ENCODE results near the gene COX4I1. TPM values are rescaled to one million over a fixed set of nuclear protein-coding genes. Genes with fewer than 3 reads are reported as not detected.
A peak's percentile ranks its signal among the peaks of the same experiment; 100 is the strongest.

The COX4I1 gene
- total and polyA plus RNA-seq, 9 of the 15 experiments (the other 6 are each of a cell fraction or from before 2014, with no cell fraction given), result 651 to 2,356 (median 1,032) TPM

- TF ChIP-seq CTCFL (IDR thresholded peaks at IDR 0.05; ENCODE audit: borderline replicate concordance, insufficient read depth, low read depth, low read length, poor library complexity, severe bottlenecking) (peak; percentile 79), ZNF12 (CRISPR knock-in tag; IDR thresholded peaks at IDR 0.05) (no peak), HDAC2 (IDR thresholded peaks at IDR 0.05) (no peak), COPS2 (conservative IDR thresholded peaks at IDR 0.05) (no peak), CBX2 (IDR thresholded peaks at IDR 0.05; ENCODE audit: insufficient read depth, low read length, poor library complexity, severe bottlenecking) (no peak), JUND (IDR thresholded peaks at IDR 0.05; ENCODE audit: borderline replicate concordance, low read depth, low read length) (peak; percentile 9; the same call in 1 of the 2 replicates), JUND (tag; IDR thresholded peaks at IDR 0.05; ENCODE audit: borderline replicate concordance, low read depth, low read length) (no peak), CHD2 (IDR thresholded peaks at IDR 0.05; ENCODE audit: low read depth, low read length) (peak; percentile 19; the same call in 1 of the 2 replicates), ZNF740 (CRISPR knock-in tag; IDR thresholded peaks at IDR 0.05) (no peak), ZNF740 (tag; IDR thresholded peaks at IDR 0.05) (no peak), XRCC5 (IDR thresholded peaks at IDR 0.05; ENCODE audit: low read depth, low read length) (0 out of 2 replicates have a peak, but pooled peaks have one; percentile 73), ZBTB33 (CRISPR knock-in tag; IDR thresholded peaks at IDR 0.05) (no peak), ILF3 (IDR thresholded peaks at IDR 0.05; ENCODE audit: borderline replicate concordance) (no peak), CTBP1 (IDR thresholded peaks at IDR 0.05; ENCODE audit: borderline replicate concordance) (peak; percentile 54; the same call in 1 of the 2 replicates), SMC3 (conservative IDR thresholded peaks at IDR 0.05; ENCODE audit: insufficient read depth, low read depth, low read length) (0 out of 2 replicates have a peak, but pooled peaks have one; percentile 7), RAD21 (CRISPR knock-in tag; conservative IDR thresholded peaks at IDR 0.05 in 1 of 2, IDR thresholded peaks at IDR 0.05 in 1 of 2) (peak in 1 of 2 experiments; percentile 44; a peak in 2 of 4 replicates), ETS2 (tag; IDR thresholded peaks at IDR 0.05; ENCODE audit: borderline replicate concordance, poor library complexity, severe bottlenecking) (no peak), SMARCC2 (IDR thresholded peaks at IDR 0.05; ENCODE audit: low read depth) (peak; percentile 66; the same call in 1 of the 2 replicates), RCOR1 (IDR thresholded peaks at IDR 0.05; ENCODE audit: borderline replicate concordance in 1 of 2, low read depth in 2 of 2, low read length in 2 of 2) (peak in 1 of 2 experiments; percentile 53; a peak in 2 of 4 replicates), ZNF282 (CRISPR knock-in tag; IDR thresholded peaks at IDR 0.05) (no peak), NRF1 (conservative IDR thresholded peaks at IDR 0.05 in 1 of 2, IDR thresholded peaks at IDR 0.05 in 1 of 2) (peak; percentile 18 to 21; a peak in 1 of 4 replicates), ZNF644 (tag; IDR thresholded peaks at IDR 0.05; ENCODE audit: low read depth) (no peak)
Measured at GRCh38 chr16:85752511-85753420, 46.7 kb upstream of the COX4I1 start (continued).
